Tibial nerve (tissue), 3 donors: ENCODE results near the gene COL8A1.

Source experiments
- POLR2A ChIP-seq, 2 donors: fragments of 450-650 bp; IDR thresholded peaks; one replicate each; pipeline ENCODE4 v1.6.1; 2017; ENCODE audit warnings: antibody characterized with exemption in 2 of 2, mild to moderate bottlenecking in 2 of 2, moderate library complexity in 2 of 2
- TF ChIP-seq, protein P1 (sequence below), 5 experiments: fragments of 200-600 bp in 3 of 5; fragments of 450-650 bp in 2 of 5; sonication (generic) in 3 of 5; IDR thresholded peaks; one replicate each; pipeline ENCODE4 v1.5.1; 2016 to 2019; ENCODE audit warnings: antibody characterized with exemption in 5 of 5, mild to moderate bottlenecking in 3 of 5, moderate library complexity in 2 of 5

DNA sequence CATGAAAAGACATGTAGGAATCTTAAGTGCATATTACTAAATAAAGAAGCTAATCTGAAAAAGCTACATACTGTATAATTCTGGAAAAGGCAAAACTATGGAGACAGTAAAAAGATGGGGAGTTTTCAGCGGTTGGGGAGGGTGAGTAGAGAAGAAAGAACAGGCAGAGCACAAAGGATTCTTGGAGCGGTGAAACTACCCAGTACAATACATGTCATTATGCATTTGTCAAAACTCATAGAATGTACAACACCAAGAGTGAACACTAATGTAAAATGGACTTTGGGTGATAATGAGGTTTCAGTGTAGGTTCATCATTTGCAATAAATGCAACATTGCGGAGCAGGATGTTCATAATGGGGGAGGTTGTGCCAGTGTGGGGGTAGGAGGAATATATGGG, 133.8 kb downstream of the COL8A1 start:
- TF ChIP-seq POLR2A (IDR thresholded peaks at IDR 0.05), result no peak
- TF ChIP-seq, protein P1, sequence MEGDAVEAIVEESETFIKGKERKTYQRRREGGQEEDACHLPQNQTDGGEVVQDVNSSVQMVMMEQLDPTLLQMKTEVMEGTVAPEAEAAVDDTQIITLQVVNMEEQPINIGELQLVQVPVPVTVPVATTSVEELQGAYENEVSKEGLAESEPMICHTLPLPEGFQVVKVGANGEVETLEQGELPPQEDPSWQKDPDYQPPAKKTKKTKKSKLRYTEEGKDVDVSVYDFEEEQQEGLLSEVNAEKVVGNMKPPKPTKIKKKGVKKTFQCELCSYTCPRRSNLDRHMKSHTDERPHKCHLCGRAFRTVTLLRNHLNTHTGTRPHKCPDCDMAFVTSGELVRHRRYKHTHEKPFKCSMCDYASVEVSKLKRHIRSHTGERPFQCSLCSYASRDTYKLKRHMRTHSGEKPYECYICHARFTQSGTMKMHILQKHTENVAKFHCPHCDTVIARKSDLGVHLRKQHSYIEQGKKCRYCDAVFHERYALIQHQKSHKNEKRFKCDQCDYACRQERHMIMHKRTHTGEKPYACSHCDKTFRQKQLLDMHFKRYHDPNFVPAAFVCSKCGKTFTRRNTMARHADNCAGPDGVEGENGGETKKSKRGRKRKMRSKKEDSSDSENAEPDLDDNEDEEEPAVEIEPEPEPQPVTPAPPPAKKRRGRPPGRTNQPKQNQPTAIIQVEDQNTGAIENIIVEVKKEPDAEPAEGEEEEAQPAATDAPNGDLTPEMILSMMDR (IDR thresholded peaks at IDR 0.05), result no peak
